LNCaP clone FGC (cell line): ENCODE results near the gene KCNJ6.
"Not testable (repeated sequence)": the region's sequence is repeated elsewhere in the genome, so short reads cannot be mapped to it uniquely, and the experiment has no call there.

Experiments
- DNase-seq: peaks from one replicate; pipeline ENCODE4 v3.0.0-alpha.2; 2011; ENCODE audit warnings: low read depth
- H3K4me3 ChIP-seq: 2 replicates; pipeline ENCODE4 v1.5.1; 2011; ENCODE audit warnings: mild to moderate bottlenecking, low read depth, low read length, control low read depth
- TF ChIP-seq, protein P1 (sequence below): IDR thresholded peaks from 2 replicates; pipeline ENCODE4 v1.5.1; 2012; ENCODE audit warnings: mild to moderate bottlenecking; ENCODE audit not compliant: control insufficient read depth, insufficient read depth; ENCODE audit errors: extremely low read depth

The KCNJ6 gene

DNA sequence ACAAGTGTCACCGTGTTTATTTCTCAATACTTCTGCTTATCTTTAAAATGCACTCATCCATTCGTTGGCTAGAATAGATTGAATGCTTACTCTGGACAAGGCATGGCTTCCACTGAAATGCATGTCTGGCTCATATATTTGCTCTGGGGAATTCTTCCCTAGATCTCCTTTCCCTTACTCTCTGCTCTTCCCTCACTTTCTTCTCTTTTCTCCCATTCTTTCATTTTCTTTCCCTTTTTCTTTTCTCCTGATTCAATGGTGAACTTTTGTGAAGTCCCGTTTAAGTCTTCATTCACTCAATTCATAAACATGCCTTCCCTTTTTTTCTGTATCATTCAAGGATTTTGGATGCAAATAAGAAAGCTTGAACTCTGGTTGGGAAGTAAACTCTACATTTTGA, 315.2 kb downstream of the KCNJ6 start:
- TF ChIP-seq, protein P1, sequence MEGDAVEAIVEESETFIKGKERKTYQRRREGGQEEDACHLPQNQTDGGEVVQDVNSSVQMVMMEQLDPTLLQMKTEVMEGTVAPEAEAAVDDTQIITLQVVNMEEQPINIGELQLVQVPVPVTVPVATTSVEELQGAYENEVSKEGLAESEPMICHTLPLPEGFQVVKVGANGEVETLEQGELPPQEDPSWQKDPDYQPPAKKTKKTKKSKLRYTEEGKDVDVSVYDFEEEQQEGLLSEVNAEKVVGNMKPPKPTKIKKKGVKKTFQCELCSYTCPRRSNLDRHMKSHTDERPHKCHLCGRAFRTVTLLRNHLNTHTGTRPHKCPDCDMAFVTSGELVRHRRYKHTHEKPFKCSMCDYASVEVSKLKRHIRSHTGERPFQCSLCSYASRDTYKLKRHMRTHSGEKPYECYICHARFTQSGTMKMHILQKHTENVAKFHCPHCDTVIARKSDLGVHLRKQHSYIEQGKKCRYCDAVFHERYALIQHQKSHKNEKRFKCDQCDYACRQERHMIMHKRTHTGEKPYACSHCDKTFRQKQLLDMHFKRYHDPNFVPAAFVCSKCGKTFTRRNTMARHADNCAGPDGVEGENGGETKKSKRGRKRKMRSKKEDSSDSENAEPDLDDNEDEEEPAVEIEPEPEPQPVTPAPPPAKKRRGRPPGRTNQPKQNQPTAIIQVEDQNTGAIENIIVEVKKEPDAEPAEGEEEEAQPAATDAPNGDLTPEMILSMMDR: no peak
- no peak for DNase-seq
- H3K4me3 ChIP-seq: no peak overlapping the region

DNA sequence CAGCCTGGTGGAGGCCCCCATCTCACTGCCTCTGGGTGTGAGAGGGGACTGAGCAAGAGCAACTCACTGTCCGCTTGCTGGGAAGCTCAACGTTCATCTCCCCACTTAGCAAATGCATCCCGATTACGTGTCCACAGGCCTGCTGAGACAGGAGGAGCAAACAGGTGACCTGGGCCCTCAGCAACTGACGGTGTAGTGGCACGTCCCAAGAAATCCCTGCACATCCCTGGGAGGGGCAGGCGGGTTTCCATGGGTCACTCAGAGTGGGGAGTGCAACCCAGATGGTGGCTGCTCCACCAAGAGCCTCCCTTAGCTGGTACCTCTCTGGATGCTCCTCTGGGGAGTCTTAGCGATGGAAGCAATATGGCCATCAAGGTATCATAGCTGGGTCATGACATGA, 320.3 kb downstream of the KCNJ6 start:
- TF ChIP-seq, protein P1: no peak
- no peak for DNase-seq
- no peak overlapping the region for H3K4me3 ChIP-seq

DNA sequence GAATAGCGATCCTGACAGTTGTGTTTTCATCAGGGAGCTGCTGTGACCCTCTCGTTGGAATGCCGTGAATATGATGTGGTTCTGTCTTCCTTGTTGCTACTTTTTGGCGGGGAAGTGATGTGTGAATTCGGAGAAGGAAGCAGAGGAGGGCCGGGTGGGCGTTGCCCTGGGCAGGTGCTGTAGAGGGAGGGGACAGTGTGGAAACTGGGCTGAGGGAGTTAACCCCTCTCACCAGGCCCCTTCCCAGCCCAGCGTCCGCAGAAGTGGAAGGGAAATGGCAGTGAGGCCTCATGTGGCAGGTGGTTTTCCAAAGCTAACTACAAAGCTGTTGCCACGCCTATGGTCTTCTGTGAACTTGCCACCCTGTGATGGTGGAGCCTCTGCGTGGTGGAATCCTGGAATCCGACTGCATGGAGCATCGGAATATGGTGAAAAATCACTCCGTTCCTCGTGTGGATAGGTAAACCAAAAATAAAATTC, 321.7 kb downstream of the KCNJ6 start:
- TF ChIP-seq, protein P1: no peak
- DNase-seq: no peak
- no peak overlapping the region for H3K4me3 ChIP-seq

DNA sequence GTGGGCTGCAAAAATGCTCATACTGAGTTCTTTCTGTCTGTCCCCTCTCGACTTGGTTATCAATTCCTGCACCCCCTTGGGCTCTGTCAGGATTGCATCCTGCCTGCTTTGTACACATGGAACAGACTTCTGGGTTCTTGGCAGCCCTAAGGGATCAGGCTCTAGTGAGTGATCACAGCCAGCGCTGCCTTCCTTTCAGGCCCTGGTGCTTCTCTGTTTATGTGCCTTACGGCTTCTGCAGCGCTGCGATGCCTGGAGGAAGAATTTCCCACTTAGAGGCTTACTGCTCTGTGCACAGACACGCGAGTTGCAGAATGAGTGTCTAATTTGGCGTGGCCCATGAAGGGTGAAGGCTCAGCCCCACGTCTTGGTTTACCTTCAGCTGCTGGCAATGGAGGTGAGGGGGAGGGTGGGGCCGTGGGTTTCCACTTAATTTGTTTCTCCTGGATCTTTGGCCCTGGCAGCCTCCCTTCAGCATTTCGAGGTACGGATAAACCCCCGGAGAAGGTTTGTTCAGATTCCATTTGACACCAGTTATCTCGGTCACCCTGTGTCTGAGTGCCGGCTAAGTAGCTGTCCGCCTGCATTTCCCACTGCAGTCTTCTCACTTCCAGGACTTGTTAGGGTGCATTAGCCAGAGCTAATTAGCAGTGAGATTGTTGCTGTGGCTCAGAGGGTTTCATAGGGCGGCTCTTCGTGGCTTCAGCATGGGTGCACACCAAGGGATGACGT, 322.4 kb downstream of the KCNJ6 start:
- no peak for DNase-seq
- TF ChIP-seq, protein P1: no peak
- no peak overlapping the region for H3K4me3 ChIP-seq

DNA sequence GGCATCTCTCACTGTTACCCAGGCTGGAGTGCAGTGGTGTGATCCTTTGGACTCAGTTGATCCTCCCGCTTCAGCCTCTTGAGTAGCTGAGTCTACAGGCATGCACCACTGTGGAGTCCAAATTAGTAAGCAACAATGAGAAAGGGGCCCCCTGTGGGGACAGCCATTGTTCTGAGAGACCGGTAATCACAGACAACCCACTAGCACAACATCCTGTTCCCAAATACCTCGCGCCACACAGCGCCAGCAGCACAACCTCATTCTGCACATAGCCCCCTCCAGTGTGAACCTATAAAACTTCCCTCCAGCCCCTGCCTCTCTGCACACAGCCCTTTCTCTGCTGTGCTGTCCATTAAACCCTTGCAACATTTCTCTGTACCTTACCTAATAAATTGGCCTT, 323.2 kb downstream of the KCNJ6 start:
- DNase-seq: no peak
- no peak overlapping the region for H3K4me3 ChIP-seq
- TF ChIP-seq, protein P1: no peak

DNA sequence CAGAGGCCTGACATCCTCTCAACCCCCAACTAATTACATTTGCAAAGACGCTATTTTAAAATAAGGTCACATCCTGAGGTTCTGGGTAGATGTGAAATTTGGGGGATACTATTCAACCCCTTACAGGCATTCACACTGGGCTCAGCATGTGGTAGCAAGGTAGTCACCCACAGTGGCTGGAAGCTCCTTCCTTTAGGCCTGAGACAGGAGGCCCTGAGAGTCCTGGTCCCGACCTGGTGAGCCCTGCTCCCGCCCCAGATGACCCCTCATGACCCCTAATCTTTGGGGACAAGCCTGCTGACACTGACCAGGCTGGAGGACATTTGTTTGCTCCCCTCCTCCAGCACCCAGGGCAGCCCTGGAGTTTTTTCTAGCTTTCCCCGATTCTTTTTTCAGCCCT, 323.8 kb downstream of the KCNJ6 start:
- DNase-seq: no peak
- TF ChIP-seq, protein P1: no peak
- H3K4me3 ChIP-seq: no peak overlapping the region

DNA sequence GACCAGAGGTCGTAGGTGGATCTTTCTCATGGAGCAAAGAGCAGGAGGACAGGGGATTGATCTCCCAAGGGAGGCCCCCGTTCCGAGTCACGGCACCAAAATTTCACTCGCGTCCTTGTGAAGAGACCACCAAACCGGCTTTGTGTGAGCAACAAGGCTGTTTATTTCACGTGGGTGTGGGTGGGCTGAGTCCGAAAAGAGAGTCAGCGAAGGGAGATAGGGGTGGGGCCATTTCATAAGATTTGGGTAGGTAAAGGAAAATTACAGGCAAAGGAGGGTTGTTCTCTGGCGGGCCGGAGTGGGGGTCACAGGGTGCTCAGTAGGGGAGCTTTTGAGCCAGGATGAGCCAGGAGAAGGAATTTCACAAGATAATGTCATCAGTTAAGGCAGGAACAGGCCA, 324.3 kb downstream of the KCNJ6 start:
- H3K4me3 ChIP-seq, DNase-seq: not testable (repeated sequence)

DNA sequence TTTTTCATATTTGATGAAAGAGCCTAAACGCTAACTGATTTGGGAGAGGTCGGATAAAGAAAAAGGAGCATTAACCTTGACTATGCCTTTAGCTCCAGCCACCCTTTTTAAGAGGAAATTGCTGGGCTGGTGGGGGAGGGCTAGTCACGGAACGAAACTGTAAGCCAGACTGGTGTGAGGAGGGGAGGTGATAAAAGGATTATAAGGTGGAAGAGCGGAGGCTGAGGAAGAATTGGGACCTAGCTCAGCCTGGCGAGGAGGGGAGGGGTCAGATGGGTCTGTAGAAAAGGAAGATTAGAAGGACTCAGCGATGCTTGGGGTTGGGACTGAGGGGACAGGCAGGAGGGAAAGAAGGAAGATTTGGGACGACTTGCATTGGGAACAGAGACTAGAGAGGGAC, 325.4 kb downstream of the KCNJ6 start:
- not testable (repeated sequence) for DNase-seq, H3K4me3 ChIP-seq

DNA sequence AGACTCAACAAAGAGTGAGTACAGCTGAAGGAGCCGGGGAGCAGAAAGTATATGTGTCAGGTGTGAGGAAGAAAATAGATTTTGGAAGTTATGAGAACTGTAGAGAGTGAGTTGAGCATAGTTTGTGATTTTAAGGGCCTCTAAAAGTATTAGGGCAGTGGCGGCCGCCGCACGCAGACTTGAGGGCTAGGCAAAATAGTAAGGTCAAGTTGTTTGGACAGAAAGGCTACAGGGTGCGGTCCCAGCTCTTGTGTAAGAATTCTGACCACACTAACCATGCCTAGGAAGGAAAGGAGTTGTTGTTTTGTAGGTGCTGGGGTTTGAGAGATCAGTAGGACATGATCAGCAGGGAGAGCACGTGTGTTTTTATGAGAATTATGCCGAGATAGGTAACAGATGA, 327.6 kb downstream of the KCNJ6 start:
- not testable (repeated sequence) for H3K4me3 ChIP-seq, DNase-seq
